ENCODE measurements around the gene WNT16.

The WNT16 gene

DNA sequence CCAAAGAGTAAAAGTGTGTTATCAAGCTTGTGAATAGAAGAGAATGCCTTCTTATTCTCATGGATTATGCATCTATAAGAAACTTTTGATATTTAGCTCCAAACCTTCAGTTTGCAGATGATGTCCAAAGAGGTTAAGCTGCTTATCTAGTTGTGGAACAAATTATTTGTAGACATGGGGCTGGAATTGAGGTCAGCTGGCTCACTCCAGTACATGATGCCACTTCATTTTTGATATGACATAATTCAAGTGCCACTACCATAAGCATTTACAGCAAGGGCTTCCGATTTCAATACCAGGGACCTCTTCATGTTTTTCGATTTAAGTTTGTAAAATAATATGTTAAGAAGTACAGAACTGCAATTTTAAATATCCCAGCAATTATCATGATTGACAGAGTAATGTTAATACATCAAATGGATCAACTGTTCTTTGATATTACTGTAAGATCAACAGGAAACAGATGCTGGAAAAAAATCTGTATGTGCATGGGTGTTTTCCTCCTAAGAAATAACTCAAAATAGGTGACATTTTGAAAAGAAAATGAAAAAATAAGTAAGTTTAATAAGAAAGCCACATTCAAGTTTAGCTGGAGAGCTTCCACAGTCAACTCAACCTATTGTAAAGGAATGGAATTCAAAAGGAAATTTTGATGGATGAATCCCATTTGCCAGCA is 54.6 kb downstream of the WNT16 start:
- H3K36me3 ChIP-seq (replicated peaks): peaks cover 10% of the 10 kb centered on the region
- in situ Hi-C loops (cut with HindIII; ENCODE audit: low pct_ligation_motif_present, low sequenced_read_pairs): no loop called here
- no peak overlapping the region for H3K4me3 ChIP-seq (ENCODE audit: low read depth, low read length)
- TF ChIP-seq, protein P1, sequence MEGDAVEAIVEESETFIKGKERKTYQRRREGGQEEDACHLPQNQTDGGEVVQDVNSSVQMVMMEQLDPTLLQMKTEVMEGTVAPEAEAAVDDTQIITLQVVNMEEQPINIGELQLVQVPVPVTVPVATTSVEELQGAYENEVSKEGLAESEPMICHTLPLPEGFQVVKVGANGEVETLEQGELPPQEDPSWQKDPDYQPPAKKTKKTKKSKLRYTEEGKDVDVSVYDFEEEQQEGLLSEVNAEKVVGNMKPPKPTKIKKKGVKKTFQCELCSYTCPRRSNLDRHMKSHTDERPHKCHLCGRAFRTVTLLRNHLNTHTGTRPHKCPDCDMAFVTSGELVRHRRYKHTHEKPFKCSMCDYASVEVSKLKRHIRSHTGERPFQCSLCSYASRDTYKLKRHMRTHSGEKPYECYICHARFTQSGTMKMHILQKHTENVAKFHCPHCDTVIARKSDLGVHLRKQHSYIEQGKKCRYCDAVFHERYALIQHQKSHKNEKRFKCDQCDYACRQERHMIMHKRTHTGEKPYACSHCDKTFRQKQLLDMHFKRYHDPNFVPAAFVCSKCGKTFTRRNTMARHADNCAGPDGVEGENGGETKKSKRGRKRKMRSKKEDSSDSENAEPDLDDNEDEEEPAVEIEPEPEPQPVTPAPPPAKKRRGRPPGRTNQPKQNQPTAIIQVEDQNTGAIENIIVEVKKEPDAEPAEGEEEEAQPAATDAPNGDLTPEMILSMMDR (IDR thresholded peaks at IDR 0.05; ENCODE audit: low read depth, low read length, missing control alignments): no peak
- no peak for DNase-seq
- H3K27ac ChIP-seq: no peak overlapping the region
- no peaks in the 10 kb centered on the region for H3K27me3 ChIP-seq (replicated peaks)

DNA sequence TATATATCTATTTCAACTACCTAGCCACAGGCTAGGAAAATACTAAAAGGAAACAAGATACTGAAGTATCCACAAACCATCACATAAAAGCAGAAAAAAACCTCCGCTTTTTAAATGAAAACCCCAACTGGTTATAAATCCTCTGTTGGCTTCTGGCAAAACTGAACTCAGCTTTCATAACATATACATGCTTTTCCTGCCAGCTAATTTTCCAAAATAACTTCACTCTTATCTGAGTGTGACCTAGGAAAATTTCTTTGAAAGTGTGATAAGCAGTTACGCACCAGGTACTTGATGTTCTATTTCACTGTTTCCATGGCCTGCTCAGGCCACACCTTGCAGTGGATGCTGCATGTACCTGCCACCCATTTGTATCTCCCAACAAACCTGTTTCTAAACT is 55.5 kb downstream of the WNT16 start:
- H3K4me3 ChIP-seq (ENCODE audit: low read depth, low read length): no peak overlapping the region
- H3K27ac ChIP-seq: no peak overlapping the region
- no peaks in the 10 kb centered on the region for H3K27me3 ChIP-seq (replicated peaks)
- DNase-seq: no peak
- in situ Hi-C loops (cut with HindIII; ENCODE audit: low pct_ligation_motif_present, low sequenced_read_pairs): no loop called here
- TF ChIP-seq, protein P1 (IDR thresholded peaks at IDR 0.05; ENCODE audit: low read depth, low read length, missing control alignments): no peak
- peaks cover 8% of the 10 kb centered on the region for H3K36me3 ChIP-seq (replicated peaks)

DNA sequence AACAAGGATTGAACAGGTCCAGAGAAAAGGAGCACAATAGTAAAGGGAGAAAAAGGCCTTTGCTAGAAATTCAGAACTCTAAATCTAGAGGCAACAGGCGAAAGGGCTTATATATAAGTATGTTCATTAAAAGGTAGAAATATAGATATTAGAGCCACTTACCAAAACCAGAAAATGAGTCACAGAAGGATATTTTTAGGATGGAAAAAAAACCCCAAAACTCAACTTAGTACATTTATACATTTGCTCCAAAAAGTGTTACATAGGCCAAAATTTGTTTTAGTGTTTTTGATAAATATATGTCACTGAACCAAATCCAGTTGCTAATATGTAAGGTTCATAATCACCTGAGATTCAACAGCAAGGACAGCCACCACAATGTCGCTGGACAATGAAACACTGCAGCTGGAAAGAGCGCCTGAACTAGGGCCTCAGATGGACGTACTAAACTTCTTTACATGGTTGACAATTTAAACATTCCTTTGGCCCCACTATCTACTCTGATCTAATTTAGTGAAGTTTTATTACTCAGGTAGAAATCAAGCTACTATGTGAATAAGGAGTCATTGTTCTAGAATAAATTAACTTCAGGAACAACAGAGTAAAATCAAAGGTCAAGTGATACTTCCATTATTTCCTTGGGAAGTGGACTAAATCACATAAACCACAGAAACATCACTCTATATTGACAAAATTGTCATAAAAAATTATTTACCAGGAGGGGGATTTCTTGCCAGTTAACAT is 56.4 kb downstream of the WNT16 start:
- Histone ChIP-seq H3K36me3 (replicated peaks) (peaks cover 4% of the 10 kb centered on the region), H3K4me3 (ENCODE audit: low read depth, low read length) (no peak overlapping the region), H3K27ac (peak overlapping the region; percentile 8), H3K27me3 (replicated peaks) (no peaks in the 10 kb centered on the region)
- in situ Hi-C loops (cut with HindIII; ENCODE audit: low pct_ligation_motif_present, low sequenced_read_pairs): no loop called here
- no peak for DNase-seq
- TF ChIP-seq, protein P1 (IDR thresholded peaks at IDR 0.05; ENCODE audit: low read depth, low read length, missing control alignments): no peak

DNA sequence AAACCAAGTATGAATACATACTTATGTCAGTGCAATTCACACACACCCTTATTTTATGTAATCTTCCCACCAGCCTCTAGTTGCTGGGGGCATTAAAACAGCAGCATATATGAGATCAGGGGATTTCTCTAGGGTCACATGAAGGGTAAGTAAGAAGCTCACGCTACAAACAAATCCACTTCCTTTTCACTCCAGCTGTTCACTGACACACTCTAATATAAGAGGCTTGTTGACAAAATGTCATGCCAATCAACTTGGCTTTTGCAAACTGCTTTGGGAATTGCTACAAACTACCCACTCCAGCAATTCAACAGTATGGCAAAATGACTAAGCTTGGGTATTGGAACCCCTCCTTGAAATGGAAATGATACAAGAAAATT is 57.0 kb downstream of the WNT16 start:
- TF ChIP-seq, protein P1 (IDR thresholded peaks at IDR 0.05; ENCODE audit: low read depth, low read length, missing control alignments): no peak
- in situ Hi-C loops (cut with HindIII; ENCODE audit: low pct_ligation_motif_present, low sequenced_read_pairs): no loop called here
- Histone ChIP-seq H3K27ac (peak overlapping the region; percentile 8), H3K4me3 (ENCODE audit: low read depth, low read length) (no peak overlapping the region), H3K36me3 (replicated peaks) (peaks cover 3% of the 10 kb centered on the region), H3K27me3 (replicated peaks) (no peaks in the 10 kb centered on the region)
- DNase-seq: no peak

DNA sequence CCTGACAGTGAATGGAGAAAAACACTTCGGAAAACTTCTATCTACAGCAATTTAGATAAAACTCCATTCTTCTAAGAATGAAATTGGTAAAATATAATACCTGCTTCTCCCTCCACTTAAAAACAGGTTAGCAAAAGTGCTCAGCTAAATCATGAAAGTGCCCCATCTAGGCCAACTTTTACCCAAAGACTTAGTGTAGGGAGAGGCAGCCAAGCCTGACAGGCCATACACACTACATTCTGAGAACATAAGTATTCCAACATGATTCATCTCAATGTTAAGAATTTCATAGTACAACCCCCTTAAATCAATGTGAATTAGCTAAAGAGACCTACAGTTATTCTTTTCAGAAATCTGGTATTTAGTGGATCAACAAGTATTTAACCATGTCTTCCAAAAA is 60.1 kb downstream of the WNT16 start:
- in situ Hi-C loops (cut with HindIII; ENCODE audit: low pct_ligation_motif_present, low sequenced_read_pairs): no loop called here
- peaks cover 6% of the 10 kb centered on the region for H3K36me3 ChIP-seq (replicated peaks)
- DNase-seq: no peak
- H3K27ac ChIP-seq: no peak overlapping the region
- H3K27me3 ChIP-seq (replicated peaks): no peaks in the 10 kb centered on the region
- TF ChIP-seq, protein P1 (IDR thresholded peaks at IDR 0.05; ENCODE audit: low read depth, low read length, missing control alignments): no peak
- H3K4me3 ChIP-seq (ENCODE audit: low read depth, low read length): no peak overlapping the region
